Stimulated activated naive B cell treated with anti-CD40 and anti-IgM and Interleukin-4, amounts not matched to agents 10 μg/mL and 1 μg/mL and 100 μg/mL, for 72 hours (primary cell): ENCODE measurements around the gene POLE.

ENCODE experiments used
- ATAC-seq, 2 donors: fragments of 150-1000 bp; cut with Tn5 transposase; replicated peaks; 2 replicates each; pipeline ENCODE4 v1.10.0; 2021; ENCODE audit warnings: moderate library complexity in 1 of 2
- DNase-seq: peaks from one replicate; pipeline ENCODE4 v3.0.0; 2021
- H3K27ac Mint-ChIP-seq: one replicate; pipeline ENCODE4 v1.8.0; 2022; ENCODE audit warnings: mild to moderate bottlenecking, mixed read lengths
- H3K27me3 Mint-ChIP-seq, 2 donors: one replicate each; pipeline ENCODE4 v1.8.0; 2022; ENCODE audit warnings: mixed read lengths in 2 of 2
- H3K36me3 Mint-ChIP-seq, 2 donors: one replicate each; pipeline ENCODE4 v1.8.0; 2022; ENCODE audit warnings: mixed read lengths in 2 of 2, mild to moderate bottlenecking in 1 of 2
- H3K4me1 Mint-ChIP-seq, 2 donors: one replicate each; pipeline ENCODE4 v1.8.0; 2022; ENCODE audit warnings: mixed read lengths in 2 of 2, mild to moderate bottlenecking in 1 of 2
- H3K4me3 Mint-ChIP-seq, 2 donors: one replicate each; pipeline ENCODE4 v1.8.0; 2022; ENCODE audit warnings: mild to moderate bottlenecking in 2 of 2, mixed read lengths in 2 of 2, moderate library complexity in 1 of 2
- H3K9me3 Mint-ChIP-seq, 2 donors: one replicate each; pipeline ENCODE4 v1.8.0; 2022; ENCODE audit warnings: mixed read lengths in 2 of 2, mild to moderate bottlenecking in 1 of 2

Gene POLE

DNA sequence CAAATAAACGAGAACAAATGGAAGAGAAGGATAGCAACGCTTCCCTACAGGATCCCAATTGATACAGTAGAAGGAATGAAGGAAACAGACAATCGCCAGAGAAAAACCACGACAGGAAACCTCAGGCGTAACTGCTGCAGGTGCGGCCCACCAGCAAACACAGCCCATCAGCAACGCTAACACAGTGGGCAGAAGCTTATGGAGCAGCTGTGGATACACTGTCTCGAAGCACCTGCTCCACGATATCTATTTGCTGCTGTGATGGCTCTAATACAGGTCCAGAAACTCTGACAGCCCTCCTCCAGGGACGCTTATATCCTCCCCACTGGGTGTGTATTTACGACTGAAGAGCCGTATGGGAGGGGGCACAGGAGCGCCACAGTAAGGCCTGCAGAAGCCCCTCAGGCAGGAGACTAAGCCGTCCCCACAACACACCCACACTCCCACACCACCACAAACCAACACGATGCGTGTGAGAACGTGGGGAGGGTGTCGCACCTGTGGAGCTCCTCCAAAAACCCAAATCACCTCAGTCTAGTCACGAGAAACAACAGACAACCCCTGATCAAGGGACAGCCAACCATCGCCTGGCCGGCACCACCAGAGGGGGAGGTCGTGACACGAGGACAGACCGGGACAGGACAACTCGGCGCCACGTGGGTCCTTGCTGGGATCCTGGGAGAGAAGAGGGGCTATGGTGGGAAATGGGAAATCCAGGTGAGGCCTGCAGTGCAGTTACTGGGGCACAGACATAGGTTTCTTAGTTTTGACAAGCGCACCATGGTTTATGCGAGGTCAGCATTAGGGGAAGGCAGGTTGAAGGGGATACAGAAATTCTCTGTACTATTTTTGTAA lies 24.0 kb downstream of the POLE start:
- peak overlapping the region; percentile 49 for H3K27ac Mint-ChIP-seq
- peaks cover 2 to 5% of the 10 kb centered on the region in 2 donors for H3K4me1 Mint-ChIP-seq

DNA sequence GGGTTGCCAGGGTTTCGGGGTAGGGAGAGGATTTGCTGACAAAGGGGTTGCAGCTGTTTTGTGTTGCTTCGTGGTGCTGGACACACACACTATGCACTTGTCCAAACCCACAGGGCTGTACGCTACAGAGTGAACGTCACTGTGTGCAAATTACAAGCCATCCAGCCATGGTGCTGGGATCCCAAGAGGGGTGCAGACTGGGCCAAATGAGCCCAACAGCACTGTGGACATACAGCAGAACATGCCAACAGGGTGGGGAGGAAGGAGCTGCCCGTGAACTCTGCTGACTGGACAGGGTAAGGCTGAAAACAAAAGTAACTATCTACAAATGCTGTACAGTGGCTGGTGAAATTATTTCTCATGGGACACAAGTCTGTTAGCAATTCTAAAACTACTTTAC lies 25.2 kb downstream of the POLE start:
- H3K9me3 Mint-ChIP-seq, result no peaks in the 10 kb centered on the region
- H3K27me3 Mint-ChIP-seq, result no peaks in the 10 kb centered on the region
- peaks cover 73 to 88% of the 10 kb centered on the region in 2 donors for H3K36me3 Mint-ChIP-seq
- peaks cover 2 to 5% of the 10 kb centered on the region in 2 donors for H3K4me1 Mint-ChIP-seq
- DNase-seq (no peak), ATAC-seq (no peak)
- H3K4me3 Mint-ChIP-seq, result no peak overlapping the region
- no peak overlapping the region for H3K27ac Mint-ChIP-seq

More for the DNA sequence above, 24.0 kb downstream of the POLE start:
- H3K4me3 Mint-ChIP-seq, result no peak overlapping the region
- no peaks in the 10 kb centered on the region for H3K27me3 Mint-ChIP-seq
- DNase-seq, result no peak
- ATAC-seq, result no peak
- H3K9me3 Mint-ChIP-seq, result no peaks in the 10 kb centered on the region
- H3K36me3 Mint-ChIP-seq, result peaks cover 74 to 86% of the 10 kb centered on the region in 2 donors

DNA sequence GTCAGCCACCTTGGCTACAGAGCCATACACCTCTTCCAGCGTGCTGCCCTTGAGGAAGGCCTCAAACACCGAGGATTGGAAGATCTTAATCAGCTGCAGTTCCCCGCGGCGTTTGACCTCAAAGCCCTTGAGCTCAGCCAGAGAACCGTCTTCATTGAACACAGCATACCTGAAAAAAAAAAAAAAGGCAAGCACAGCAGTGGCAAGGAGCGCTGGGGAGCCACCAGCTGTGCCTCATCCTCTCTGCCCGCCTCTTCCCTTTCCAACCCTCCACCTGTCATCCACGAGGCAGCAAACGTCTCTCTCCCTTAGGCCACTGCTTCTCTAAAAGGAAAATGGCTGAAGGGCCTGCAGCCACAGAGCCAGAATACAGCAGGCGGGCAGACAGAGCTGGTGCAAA lies 26.1 kb downstream of the POLE start:
- Mint-ChIP-seq H3K4me1 (peaks cover 2 to 5% of the 10 kb centered on the region in 2 donors), H3K36me3 (peaks cover 70 to 85% of the 10 kb centered on the region in 2 donors)

DNA sequence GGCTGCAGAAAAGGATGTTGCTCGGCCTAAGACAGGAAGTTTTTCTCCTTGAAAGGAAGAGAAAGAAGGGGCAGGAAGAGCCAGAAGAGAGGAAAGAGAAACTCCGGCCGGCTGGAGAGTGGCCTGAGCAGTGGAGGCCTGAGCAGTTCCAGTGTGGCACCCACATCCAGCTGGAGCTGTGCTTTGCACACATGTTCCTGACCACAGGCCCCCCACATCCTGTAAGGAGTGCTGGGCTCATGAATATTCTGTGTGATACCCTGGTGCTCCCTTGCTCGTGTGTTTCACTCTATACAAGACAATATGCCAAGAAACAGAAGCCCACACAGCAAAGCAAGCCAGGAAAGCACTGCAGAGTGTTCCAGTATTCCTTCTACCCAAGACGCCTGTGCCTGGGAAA lies 27.1 kb downstream of the POLE start:
- DNase-seq (no peak), ATAC-seq (no peak)
- H3K4me1 Mint-ChIP-seq, result peaks cover 2 to 5% of the 10 kb centered on the region in 2 donors
- H3K27me3 Mint-ChIP-seq, result no peaks in the 10 kb centered on the region
- H3K36me3 Mint-ChIP-seq, result peaks cover 61 to 75% of the 10 kb centered on the region in 2 donors
- no peak overlapping the region for H3K27ac Mint-ChIP-seq
- no peaks in the 10 kb centered on the region for H3K9me3 Mint-ChIP-seq
- no peak overlapping the region for H3K4me3 Mint-ChIP-seq

More for the DNA sequence above, 26.1 kb downstream of the POLE start:
- Mint-ChIP-seq H3K9me3 (no peaks in the 10 kb centered on the region), H3K27me3 (no peaks in the 10 kb centered on the region), H3K27ac (no peak overlapping the region), H3K4me3 (no peak overlapping the region)
- DNase-seq (no peak), ATAC-seq (no peak)

DNA sequence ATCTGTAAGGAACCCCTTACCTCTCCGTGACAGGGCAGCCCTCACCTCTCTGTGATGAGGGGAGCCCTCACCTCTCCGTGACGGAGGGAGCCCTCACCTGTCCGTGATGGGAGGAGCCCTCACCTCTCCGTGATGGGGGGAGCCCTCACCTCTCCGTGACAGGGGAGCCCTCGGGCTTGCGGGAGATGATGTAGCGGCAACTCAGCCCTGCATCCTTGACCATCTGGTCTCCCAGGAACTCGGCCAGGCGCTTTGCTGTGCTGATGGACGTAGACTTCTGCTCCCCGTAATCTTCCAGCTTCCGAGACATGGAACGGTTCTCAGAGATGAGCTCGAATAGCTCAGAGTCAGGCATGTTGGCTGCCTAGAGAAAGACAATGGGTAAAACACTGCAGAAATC lies 28.0 kb downstream of the POLE start:
- Mint-ChIP-seq H3K9me3 (no peaks in the 10 kb centered on the region), H3K4me3 (no peak overlapping the region), H3K27me3 (no peaks in the 10 kb centered on the region), H3K36me3 (peaks cover 54 to 71% of the 10 kb centered on the region in 2 donors), H3K27ac (no peak overlapping the region), H3K4me1 (peaks cover under 1 to 5% of the 10 kb centered on the region in 2 donors)
- ATAC-seq (no peak), DNase-seq (no peak)

DNA sequence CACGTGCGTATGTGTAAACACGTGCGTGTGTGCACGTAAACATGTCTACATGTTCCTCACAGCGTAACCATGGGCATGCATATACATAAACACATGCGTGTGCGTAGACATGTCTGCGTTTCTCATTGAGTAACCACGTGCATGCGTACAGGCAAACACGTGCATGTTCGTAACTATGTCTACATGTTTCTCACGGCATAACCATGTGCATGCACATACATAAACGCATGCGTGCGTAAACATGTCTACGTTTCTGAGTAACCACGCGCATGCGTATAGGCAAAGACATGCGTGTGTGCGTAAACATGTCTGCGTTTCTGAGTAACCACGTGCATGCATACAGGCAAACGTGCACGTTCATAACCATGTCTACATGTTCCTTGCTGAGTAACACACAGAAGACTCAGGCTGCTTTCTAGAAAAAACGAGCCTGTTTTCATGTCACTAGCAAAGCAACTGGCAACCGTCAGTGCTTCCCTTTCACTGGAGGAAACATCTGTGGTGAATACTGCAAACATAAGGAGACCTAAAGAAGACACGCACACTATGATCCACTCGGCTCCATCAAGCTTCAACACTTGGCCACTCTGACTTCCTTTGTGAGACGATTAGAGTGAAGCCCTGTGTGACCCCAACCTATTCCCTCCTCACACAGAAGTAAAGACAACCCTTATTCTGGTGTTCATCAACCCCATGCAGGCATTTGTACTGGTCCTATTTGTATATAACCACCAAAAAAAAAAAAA lies 28.8 kb downstream of the POLE start:
- peaks cover 54 to 70% of the 10 kb centered on the region in 2 donors for H3K36me3 Mint-ChIP-seq
- no peak for ATAC-seq
- no peak overlapping the region for H3K4me3 Mint-ChIP-seq
- DNase-seq, result no peak
- peaks cover 0 to 5% of the 10 kb centered on the region in 2 donors for H3K4me1 Mint-ChIP-seq
- no peak overlapping the region for H3K27ac Mint-ChIP-seq
- no peaks in the 10 kb centered on the region for H3K9me3 Mint-ChIP-seq
- H3K27me3 Mint-ChIP-seq, result no peaks in the 10 kb centered on the region

DNA sequence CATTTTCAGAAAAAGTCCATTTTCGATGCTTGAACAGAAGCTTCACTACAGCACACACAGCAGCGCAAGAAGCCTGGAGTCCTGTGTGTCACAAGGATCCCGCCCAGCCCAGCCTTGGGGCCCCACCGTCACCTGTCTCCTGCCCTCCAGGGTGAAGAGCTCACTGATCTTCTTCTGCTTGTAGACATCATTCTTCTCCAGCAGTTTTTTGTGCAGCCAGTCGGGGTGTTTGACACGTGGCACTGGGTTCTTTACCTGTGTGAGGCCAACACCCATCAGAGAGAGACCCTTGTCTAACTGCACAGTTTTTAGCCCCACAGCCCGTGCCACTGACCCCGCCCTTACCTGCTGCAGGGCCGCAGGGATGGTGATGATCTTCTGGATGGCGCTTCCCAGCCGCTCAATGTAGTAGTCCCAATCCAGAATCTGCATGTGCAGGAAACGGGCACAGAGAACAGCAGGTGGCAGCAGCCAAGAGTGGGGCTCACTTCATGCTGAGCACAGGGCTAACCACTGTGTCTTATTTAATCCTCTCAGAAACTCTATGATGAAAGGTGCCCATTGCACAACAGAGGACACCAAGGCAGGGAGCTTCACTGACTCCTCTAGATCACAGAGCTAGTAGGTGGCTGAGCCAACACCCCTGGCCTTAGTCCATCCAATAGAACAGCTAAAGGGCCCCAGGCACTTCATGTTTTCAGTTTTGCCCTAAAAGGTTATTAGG lies 30.0 kb downstream of the POLE start:
- ATAC-seq (no peak), DNase-seq (no peak)
- H3K9me3 Mint-ChIP-seq, result no peaks in the 10 kb centered on the region
- no peaks in the 10 kb centered on the region for H3K27me3 Mint-ChIP-seq
- H3K27ac Mint-ChIP-seq, result no peak overlapping the region
- peaks cover 47 to 66% of the 10 kb centered on the region in 2 donors for H3K36me3 Mint-ChIP-seq
- no peak overlapping the region for H3K4me3 Mint-ChIP-seq
- H3K4me1 Mint-ChIP-seq, result no peaks in the 10 kb centered on the region

DNA sequence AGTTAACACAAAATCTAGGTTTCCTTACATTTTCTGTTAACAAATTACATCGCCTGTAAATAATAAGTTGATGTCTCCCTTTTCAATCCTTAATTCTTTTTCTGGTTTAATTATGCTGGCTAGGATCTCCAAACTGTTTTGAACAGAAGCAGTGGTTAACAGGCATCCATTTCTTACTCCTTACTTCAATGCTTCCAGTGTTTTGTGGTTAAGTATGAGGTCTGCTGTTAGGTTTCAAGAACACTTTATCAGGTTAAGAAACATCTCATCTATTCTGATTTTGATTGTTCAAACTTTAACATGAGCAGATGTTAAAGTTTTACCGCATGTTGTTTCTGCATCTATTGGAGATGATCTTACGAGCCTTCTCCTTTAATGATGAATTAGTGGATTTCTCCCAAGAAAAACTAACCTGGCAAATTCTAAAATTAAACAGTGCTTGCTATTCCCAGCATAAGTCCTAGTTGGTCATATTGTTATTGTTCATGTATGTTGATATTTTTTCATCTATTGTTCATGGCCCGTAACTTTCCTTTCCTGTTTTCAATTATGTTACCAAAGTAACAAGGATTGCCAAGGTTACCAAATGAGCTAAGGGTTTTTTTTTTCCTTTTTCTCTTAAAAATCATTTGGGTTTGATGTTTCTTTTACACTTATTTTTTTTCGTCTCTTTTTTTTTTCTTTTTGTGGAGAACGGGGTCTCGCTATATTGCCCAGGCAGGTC lies 33.4 kb downstream of the POLE start:
- Mint-ChIP-seq H3K27me3 (no peaks in the 10 kb centered on the region), H3K27ac (no peak overlapping the region), H3K4me1 (no peaks in the 10 kb centered on the region), H3K9me3 (no peaks in the 10 kb centered on the region), H3K4me3 (no peak overlapping the region), H3K36me3 (peaks cover 34 to 50% of the 10 kb centered on the region in 2 donors)
- ATAC-seq (no peak), DNase-seq (no peak)

DNA sequence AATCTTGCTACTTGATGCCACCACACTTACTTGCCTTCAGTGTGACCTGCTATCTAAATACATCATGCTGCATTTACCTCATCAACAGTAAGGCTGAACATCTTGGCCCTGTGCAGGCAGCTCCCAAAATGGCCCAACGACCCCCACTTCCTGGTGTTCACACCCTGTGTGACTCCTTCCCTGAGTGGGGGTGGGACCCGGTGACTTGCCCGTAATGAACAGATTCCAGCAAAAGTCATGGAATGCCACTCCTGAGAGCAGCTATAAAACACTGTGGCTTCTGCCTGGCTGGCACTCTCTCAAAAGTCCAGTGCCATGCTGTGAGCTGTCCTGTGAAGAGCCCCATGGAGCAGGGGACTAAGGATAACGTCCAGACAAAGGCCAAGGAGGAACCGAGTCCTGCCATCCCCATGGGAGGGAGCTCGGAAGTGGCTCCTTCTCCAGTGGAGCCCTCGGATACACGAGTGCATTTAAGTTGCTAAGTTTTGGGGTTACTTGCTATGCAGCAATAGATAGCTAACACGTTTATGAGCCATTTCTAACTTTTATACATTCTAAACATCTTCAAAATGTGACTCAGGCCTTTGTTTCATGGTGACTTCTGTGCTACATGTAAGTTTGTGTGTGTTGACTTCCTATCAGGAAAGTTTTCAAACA lies 35.6 kb downstream of the POLE start:
- no peak overlapping the region for H3K4me3 Mint-ChIP-seq
- H3K4me1 Mint-ChIP-seq, result no peaks in the 10 kb centered on the region
- no peak overlapping the region for H3K27ac Mint-ChIP-seq
- no peaks in the 10 kb centered on the region for H3K9me3 Mint-ChIP-seq
- H3K36me3 Mint-ChIP-seq, result peaks cover 28 to 45% of the 10 kb centered on the region in 2 donors
- ATAC-seq (no peak), DNase-seq (no peak)
- no peaks in the 10 kb centered on the region for H3K27me3 Mint-ChIP-seq

DNA sequence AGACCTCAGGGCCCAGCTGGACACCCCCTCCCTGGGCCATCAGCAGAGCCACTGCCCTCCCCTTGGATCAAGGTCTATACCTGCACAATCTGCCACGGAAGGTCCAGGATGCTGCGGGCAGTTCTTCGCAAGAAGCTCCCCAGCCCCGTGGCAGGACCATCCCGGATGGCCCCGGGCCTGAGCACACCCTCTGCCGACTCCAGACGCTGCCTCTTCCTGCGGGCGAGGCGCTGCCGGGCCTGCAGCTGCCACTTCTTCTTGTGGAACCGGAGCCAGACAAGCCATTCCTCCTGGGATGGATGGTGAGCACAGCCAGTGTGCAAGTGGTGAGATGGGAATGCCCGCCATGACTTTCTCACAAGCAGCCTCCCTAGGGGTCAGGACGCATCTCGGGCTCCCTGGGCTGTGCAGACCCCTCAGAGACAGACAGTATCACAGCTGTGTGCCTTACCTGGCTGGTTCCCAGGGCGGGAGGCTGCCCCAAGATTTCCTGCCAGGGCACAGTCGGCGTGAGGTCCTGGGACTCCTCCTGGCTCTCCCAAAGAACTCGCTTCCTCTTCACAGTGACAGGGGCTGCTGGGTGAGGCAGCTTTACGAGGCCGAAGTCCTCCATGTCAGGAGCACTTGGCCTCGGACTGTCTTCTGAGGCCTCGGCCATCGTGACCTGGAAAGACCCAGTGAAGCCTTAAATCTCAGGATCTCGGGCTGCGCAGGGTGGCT lies 37.8 kb downstream of the POLE start:
- no peak for DNase-seq
- Mint-ChIP-seq H3K9me3 (no peaks in the 10 kb centered on the region), H3K4me3 (no peak overlapping the region), H3K27me3 (no peaks in the 10 kb centered on the region), H3K4me1 (no peaks in the 10 kb centered on the region), H3K27ac (no peak overlapping the region), H3K36me3 (peaks cover 29 to 44% of the 10 kb centered on the region in 2 donors)
- no peak for ATAC-seq

DNA sequence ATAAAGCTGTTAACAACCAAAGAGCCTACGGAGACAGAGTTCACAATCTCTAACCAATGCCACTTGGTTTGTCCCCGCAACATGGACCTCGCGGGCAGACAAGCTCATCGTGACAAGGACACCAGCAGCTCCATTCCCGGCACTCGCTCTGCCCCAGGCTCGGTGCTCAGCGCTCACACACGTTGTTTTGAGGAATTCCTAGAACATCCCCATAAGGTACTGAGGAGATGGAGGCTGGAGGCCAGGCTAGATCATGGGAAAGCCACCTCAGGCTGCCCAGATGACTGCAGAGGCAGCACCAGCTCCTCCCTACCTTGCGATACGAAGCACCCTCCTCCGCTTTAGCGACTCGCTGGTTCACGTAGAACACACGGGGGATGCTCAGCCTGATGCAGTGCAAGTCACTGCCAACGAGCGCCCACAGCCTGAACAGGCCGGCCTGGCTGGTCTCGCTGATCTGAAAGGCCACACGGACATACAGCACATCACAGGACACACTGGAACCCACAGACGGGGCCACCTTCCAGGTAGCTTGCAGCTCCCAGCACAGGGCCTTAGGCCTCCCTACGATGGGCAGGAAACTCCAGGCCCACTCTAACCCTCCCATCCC lies 38.4 kb downstream of the POLE start:
- H3K27ac Mint-ChIP-seq, result no peak overlapping the region
- H3K36me3 Mint-ChIP-seq, result peaks cover 27 to 48% of the 10 kb centered on the region in 2 donors
- ATAC-seq (no peak), DNase-seq (no peak)
- H3K27me3 Mint-ChIP-seq, result no peaks in the 10 kb centered on the region
- no peak overlapping the region for H3K4me3 Mint-ChIP-seq
- no peaks in the 10 kb centered on the region for H3K9me3 Mint-ChIP-seq
- H3K4me1 Mint-ChIP-seq, result no peaks in the 10 kb centered on the region

DNA sequence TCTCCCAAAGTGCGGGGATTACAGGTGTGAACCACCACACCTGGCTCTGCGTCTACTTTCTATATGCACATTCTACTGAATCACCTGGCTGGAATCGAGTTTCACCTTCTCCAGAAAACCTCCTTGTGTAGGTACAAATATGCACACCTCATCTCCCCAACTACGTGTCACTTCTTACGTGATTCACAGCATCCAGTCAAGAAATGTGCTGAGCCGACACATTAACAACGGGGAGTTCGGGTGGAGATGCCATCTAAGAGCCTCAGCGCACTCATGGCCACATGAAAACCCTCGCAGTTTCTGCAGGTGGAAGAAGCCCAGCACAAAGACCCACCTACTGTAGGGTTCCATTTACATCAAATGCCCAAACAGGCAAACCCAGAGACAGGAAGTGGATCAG lies 39.3 kb downstream of the POLE start:
- Mint-ChIP-seq H3K4me1 (no peaks in the 10 kb centered on the region), H3K27ac (no peak overlapping the region), H3K36me3 (peaks cover 30 to 51% of the 10 kb centered on the region in 2 donors), H3K27me3 (no peaks in the 10 kb centered on the region), H3K9me3 (no peaks in the 10 kb centered on the region), H3K4me3 (no peak overlapping the region)
- DNase-seq (no peak), ATAC-seq (no peak)

DNA sequence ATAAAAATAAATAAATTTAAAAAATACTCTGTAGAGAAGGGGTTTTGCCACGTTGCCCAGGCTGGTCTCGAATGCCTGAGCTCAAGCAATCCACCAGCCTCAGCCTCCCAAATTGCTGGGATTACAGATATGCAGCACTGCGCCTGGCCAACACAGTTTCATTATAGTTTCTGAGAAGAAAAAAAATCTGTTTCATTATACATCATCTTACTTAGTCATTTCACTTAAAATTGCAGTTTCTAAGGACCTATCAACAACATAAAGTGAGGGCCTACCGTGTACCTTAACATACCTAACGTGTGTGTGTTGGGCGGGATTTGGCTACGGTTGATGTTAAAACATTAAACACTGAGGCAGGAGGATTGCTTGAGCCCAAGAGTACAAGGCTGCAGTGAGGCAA lies 40.3 kb downstream of the POLE start:
- Mint-ChIP-seq H3K27me3 (no peaks in the 10 kb centered on the region), H3K4me1 (no peaks in the 10 kb centered on the region), H3K36me3 (peaks cover 34 to 55% of the 10 kb centered on the region in 2 donors), H3K9me3 (no peaks in the 10 kb centered on the region), H3K27ac (no peak overlapping the region), H3K4me3 (no peak overlapping the region)
- no peak for DNase-seq
- ATAC-seq, result no peak
